Mesothelial cell of epicardium (in vitro differentiated cells): ENCODE results near the gene TRANK1. TPM values are rescaled to one million over a fixed set of nuclear protein-coding genes. Genes with fewer than 3 reads are reported as not detected.
A peak's percentile ranks its signal among the peaks of the same experiment; 100 is the strongest.

Source experiments
- DNase-seq, 2 experiments: peaks; one replicate each; pipeline ENCODE4 v3.0.0; 2021; ENCODE audit warnings: low spot score in 2 of 2; ENCODE audit not compliant: unreplicated experiment in 2 of 2
- H3K27ac Mint-ChIP-seq: 2 replicates; pipeline ENCODE4 v1.8.0; 2021; ENCODE audit warnings: mixed read lengths
- H3K27me3 Mint-ChIP-seq: 2 replicates; pipeline ENCODE4 v1.8.0; 2021; ENCODE audit warnings: low read depth, mixed read lengths
- H3K36me3 Mint-ChIP-seq: 2 replicates; pipeline ENCODE4 v1.8.0; 2021; ENCODE audit warnings: mixed read lengths
- H3K4me1 Mint-ChIP-seq: 2 replicates; pipeline ENCODE4 v1.8.0; 2021; ENCODE audit warnings: mixed read lengths
- H3K4me3 Mint-ChIP-seq: 2 replicates; pipeline ENCODE4 v1.8.0; 2021; ENCODE audit warnings: mild to moderate bottlenecking, moderate library complexity, mixed read lengths
- H3K9me3 Mint-ChIP-seq: 2 replicates; pipeline ENCODE4 v1.8.0; 2021; ENCODE audit warnings: mixed read lengths
- total RNA-seq: library from RNA; stranded (reverse); gene quantifications from 3 replicates; pipeline ENCODE4 v1.2.1, GENCODE V29; 2021
- TF ChIP-seq, protein P1 (sequence below): fragments of 200-600 bp; sonication (generic); IDR thresholded peaks from one replicate; pipeline ENCODE4 v1.5.0; 2021; ENCODE audit warnings: antibody characterized with exemption; ENCODE audit not compliant: unreplicated experiment

The TRANK1 gene
- total RNA-seq, 1 donor from 2014 or later, result 76.8 TPM

DNA sequence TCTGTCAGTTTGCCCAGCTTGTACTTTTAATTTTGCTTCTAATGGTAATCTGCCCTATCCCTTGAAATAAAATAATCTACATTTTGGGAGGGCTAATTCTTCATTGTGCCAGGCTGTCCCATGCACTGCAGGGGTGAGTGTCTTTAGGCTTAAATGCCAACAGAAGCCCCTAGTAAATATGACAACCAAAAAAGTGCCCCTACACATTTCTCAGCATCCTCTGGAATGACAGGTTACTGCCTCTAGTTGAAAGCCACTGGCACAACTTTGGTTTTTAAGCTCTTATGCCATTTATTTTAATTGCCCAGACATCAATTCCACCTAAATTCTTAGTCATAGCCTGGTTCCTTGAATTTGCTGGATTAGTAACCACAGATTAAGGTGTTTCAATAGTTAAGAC, 44.7 kb upstream of the TRANK1 start:
- Mint-ChIP-seq H3K36me3 (peaks cover 25% of the 10 kb centered on the region), H3K4me1 (peaks cover 40% of the 10 kb centered on the region), H3K4me3 (no peak overlapping the region), H3K9me3 (no peaks in the 10 kb centered on the region), H3K27ac (no peak overlapping the region), H3K27me3 (no peaks in the 10 kb centered on the region)
- TF ChIP-seq, protein P1, sequence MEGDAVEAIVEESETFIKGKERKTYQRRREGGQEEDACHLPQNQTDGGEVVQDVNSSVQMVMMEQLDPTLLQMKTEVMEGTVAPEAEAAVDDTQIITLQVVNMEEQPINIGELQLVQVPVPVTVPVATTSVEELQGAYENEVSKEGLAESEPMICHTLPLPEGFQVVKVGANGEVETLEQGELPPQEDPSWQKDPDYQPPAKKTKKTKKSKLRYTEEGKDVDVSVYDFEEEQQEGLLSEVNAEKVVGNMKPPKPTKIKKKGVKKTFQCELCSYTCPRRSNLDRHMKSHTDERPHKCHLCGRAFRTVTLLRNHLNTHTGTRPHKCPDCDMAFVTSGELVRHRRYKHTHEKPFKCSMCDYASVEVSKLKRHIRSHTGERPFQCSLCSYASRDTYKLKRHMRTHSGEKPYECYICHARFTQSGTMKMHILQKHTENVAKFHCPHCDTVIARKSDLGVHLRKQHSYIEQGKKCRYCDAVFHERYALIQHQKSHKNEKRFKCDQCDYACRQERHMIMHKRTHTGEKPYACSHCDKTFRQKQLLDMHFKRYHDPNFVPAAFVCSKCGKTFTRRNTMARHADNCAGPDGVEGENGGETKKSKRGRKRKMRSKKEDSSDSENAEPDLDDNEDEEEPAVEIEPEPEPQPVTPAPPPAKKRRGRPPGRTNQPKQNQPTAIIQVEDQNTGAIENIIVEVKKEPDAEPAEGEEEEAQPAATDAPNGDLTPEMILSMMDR, result no peak
- no peak for DNase-seq

DNA sequence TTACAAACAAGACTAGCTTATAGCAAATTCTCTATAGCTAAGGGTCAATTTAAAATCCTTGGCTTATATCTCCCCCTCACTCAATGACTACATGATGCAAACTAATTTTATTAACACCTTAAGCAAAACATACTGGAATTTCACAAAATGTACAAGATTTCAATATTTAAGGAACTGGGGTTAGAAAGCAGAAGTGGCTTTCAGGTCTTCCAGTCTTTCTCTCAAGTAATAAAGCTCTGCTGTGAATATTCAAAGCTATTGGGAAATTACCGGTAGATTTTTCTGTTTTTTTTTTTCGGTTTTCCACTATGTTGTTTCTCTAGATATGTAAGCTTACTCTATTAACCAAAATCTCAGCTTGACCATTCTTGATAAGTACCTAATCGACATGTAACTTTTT, 44.2 kb upstream of the TRANK1 start:
- H3K27ac Mint-ChIP-seq, result no peak overlapping the region
- no peak for DNase-seq
- TF ChIP-seq, protein P1, result no peak
- peaks cover 40% of the 10 kb centered on the region for H3K4me1 Mint-ChIP-seq
- H3K4me3 Mint-ChIP-seq, result no peak overlapping the region
- no peaks in the 10 kb centered on the region for H3K9me3 Mint-ChIP-seq
- no peaks in the 10 kb centered on the region for H3K27me3 Mint-ChIP-seq
- peaks cover 29% of the 10 kb centered on the region for H3K36me3 Mint-ChIP-seq

DNA sequence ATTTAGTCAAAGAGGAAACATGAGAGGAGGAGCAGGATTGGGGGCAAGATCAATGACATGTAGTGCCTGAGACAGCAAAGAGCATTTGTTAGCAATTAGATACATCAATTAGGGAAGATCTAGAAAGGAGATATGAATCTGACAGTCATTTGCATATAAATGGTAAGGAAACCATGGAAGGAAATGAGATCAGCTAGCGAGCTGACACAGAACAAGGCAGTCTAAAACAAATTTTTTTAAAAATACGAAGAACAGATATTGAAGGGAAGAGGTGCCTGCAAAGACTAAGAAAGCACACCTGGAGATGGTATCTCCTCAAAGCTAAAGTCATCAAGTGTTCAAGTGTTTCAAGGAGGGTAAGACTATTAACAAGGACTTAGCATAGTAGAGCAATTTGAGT, 43.5 kb upstream of the TRANK1 start:
- peaks cover 40% of the 10 kb centered on the region for H3K4me1 Mint-ChIP-seq
- peak overlapping the region; percentile 1 for H3K4me3 Mint-ChIP-seq
- H3K27ac Mint-ChIP-seq, result peak overlapping the region; percentile 3
- no peaks in the 10 kb centered on the region for H3K27me3 Mint-ChIP-seq
- H3K9me3 Mint-ChIP-seq, result no peaks in the 10 kb centered on the region
- peaks cover 36% of the 10 kb centered on the region for H3K36me3 Mint-ChIP-seq
- no peak for DNase-seq
- TF ChIP-seq, protein P1, result no peak

DNA sequence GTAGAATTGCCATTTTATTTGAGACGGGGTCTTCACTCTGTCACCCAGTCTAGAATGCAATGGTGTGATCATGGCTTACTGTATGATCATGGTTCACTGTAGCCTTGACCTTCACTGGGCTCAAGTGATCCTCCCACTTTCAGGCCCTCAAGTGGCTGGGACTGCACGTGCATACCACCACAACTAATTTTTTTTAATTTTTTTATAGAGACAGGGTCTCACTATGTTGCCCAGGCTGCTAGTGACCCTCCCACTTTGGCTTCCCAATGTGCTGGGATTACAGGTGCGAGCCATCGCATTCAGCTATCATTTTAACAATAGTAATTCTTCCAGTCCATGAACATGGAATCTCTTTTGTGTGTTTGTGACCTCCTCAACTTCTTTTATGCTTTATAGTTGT, 36.2 kb upstream of the TRANK1 start:
- H3K27me3 Mint-ChIP-seq, result no peaks in the 10 kb centered on the region
- H3K27ac Mint-ChIP-seq, result no peak overlapping the region
- peaks cover 13% of the 10 kb centered on the region for H3K9me3 Mint-ChIP-seq
- DNase-seq, result no peak
- TF ChIP-seq, protein P1, result no peak
- H3K4me1 Mint-ChIP-seq, result no peaks in the 10 kb centered on the region
- no peak overlapping the region for H3K4me3 Mint-ChIP-seq
- peaks cover 51% of the 10 kb centered on the region for H3K36me3 Mint-ChIP-seq

DNA sequence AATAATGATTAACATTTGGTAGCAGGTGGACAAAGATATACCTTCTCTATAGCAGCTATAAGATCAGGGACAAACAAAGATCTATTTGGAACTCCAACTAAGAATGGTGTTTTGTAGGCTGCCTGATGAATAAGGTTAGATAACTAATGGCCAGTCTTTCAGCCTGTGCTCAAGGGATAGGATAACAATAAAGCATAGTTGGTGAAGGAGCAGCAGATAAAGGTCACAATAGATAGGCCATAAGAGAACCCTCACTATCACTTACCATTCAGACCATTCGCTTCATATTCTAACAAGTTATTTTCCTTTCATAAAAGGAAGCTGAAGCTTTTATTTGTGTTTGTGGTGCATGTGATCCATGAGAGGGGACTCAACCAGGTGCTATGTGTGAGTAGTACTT, 28.3 kb upstream of the TRANK1 start:
- peaks cover 5% of the 10 kb centered on the region for H3K36me3 Mint-ChIP-seq

More for the DNA sequence above, 28.3 kb upstream of the TRANK1 start:
- Mint-ChIP-seq H3K4me3 (no peak overlapping the region), H3K27ac (no peak overlapping the region), H3K9me3 (no peaks in the 10 kb centered on the region), H3K4me1 (peaks cover 18% of the 10 kb centered on the region), H3K27me3 (no peaks in the 10 kb centered on the region)
- no peak for DNase-seq
- TF ChIP-seq, protein P1, result no peak
